Adrenal gland (tissue), 12 donors: ENCODE measurements around the gene XPOT. TPM values are rescaled to one million over a fixed set of nuclear protein-coding genes. Genes with fewer than 3 reads are reported as not detected.

Experiments
- DNase-seq, 7 donors: peaks; one replicate each; pipeline ENCODE4 v3.0.0-alpha.2; 2019 to 2020
- H3K27ac ChIP-seq, 5 donors: fragments of 200-600 bp; sonication (generic) in 4 of 5; 1 replicate in 3 of 5; 2 replicates in 2 of 5; pipeline versions ENCODE4 v1.5.1 to v1.8.0; 2016 to 2020; ENCODE audit warnings: mild to moderate bottlenecking in 1 of 5
- H3K27me3 ChIP-seq: fragments of 200-600 bp; 2 replicates; pipeline ENCODE4 v1.8.0; 2021
- H3K36me3 ChIP-seq, 2 donors: fragments of 200-600 bp; replicated peaks in 1 of 2; 1 replicate in 1 of 2; 2 replicates in 1 of 2; pipeline versions ENCODE4 v1.5.1 to v1.8.0; 2018 to 2022
- H3K4me1 ChIP-seq, 2 donors: fragments of 200-600 bp; replicated peaks in 1 of 2; 1 replicate in 1 of 2; 2 replicates in 1 of 2; pipeline versions ENCODE4 v1.5.1 to v1.8.0; 2018 to 2021
- H3K4me3 ChIP-seq, 4 donors: fragments of 200-600 bp; sonication (generic) in 3 of 4; one replicate each; pipeline ENCODE4 v1.5.1; 2016 to 2018
- H3K9me3 ChIP-seq, 3 donors: fragments of 200-600 bp; sonication (generic) in 1 of 3; replicated peaks in 1 of 3; 1 replicate in 2 of 3; 2 replicates in 1 of 3; pipeline versions ENCODE4 v1.5.1 to v1.8.0; 2016 to 2021
- CTCF ChIP-seq, 6 experiments: fragments of 450-650 bp in 4 of 6; fragments of 200-600 bp in 2 of 6; sonication (generic) in 1 of 6; IDR thresholded peaks; 1 replicate in 5 of 6; 2 replicates in 1 of 6; pipeline versions ENCODE4 v1.5.1 to v1.8.0; 2016 to 2021; ENCODE audit warnings: antibody characterized with exemption in 6 of 6, mild to moderate bottlenecking in 2 of 6, moderate library complexity in 1 of 6
- POLR2A ChIP-seq, 2 donors: fragments of 450-650 bp; IDR thresholded peaks; one replicate each; pipeline ENCODE4 v1.6.1; 2017; ENCODE audit warnings: antibody characterized with exemption in 2 of 2, mild to moderate bottlenecking in 2 of 2, moderate library complexity in 1 of 2
- WGBS, 4 donors: extraction: QIAGEN DNeasy Blood & Tissue Kit in 2 of 4; methylation state at CpG; one replicate each; pipeline versions ENCODE4 v1.1.5 to v1.1.7; 2013 to 2017; 5-methylcytosine and 5-hydroxymethylcytosine counted together
- intact Hi-C, 2 donors: fragments of 100-400 bp; cut with DNase I; formaldehyde crosslinking; loops; one replicate each; pipeline versions ENCODE4 v1.14.1 to v1.15.0; 2022 to 2023
- polyA plus RNA-seq, 3 donors: library from polyadenylated mRNA; stranded (reverse); fragments of 200-250 nt in 2 of 3; fragments of 350-450 nt in 1 of 3; fragmentation: Illumina TruSeq in 1 of 3; extraction: RNeasy Lipid Tissue Mini Kit (QIAGEN cat#74804) in 1 of 3; gene quantifications; one replicate each; pipeline ENCODE4 v1.2.3, GENCODE V29; 2013 to 2014
- total RNA-seq, 9 donors: library from RNA; depleted of rRNA in 4 of 9; stranded (reverse); fragments of >200 nt in 4 of 9; fragments of 120-200 nt in 1 of 9; fragmentation: NEBNext Ultra II Directional in 1 of 9; extraction: Animal tissue kit (Norgen Biotek cat#: 25700) in 1 of 9; gene quantifications; one replicate each; pipeline versions ENCODE4 v1.1.0 to v1.2.4, GENCODE V29; 2013 to 2023
- donor health status: healthy with polysubstance abuse.
- donor health status: Bipolar disorder and iron deficiency.
- donor health status: DM: yes; HTN: yes; CAD: no.
- donor health status: DM: no; HTN: no; CAD: no.
- donor health status: DM: no; HTN: no; CAD: no.
- donor health status: DM: yes; HTN: yes; CAD: no.

Gene XPOT
- total and polyA plus RNA-seq, 12 donors = 12.4 to 59.6 (median 45.2) TPM

- Histone ChIP-seq H3K27me3 (no peaks in the 10 kb centered on the region), H3K4me1 (no peaks in the 10 kb centered on the region), H3K9me3 (no peaks in the 10 kb centered on the region), H3K36me3 (no peaks in the 10 kb centered on the region), H3K27ac (no peak overlapping the region), H3K4me3 (no peak overlapping the region)
- intact Hi-C loops = no loop called here
- DNase-seq = no peak
- WGBS, 4 donors = 71 to 88% (median 79%) methylated on average over 4 of the region's 4 CpGs
- TF ChIP-seq POLR2A (IDR thresholded peaks at IDR 0.05) (no peak), CTCF (IDR thresholded peaks at IDR 0.05) (no peak)
Observed at GRCh38 chr12:64362721-64363305, 41.4 kb upstream of the XPOT start.

DNA sequence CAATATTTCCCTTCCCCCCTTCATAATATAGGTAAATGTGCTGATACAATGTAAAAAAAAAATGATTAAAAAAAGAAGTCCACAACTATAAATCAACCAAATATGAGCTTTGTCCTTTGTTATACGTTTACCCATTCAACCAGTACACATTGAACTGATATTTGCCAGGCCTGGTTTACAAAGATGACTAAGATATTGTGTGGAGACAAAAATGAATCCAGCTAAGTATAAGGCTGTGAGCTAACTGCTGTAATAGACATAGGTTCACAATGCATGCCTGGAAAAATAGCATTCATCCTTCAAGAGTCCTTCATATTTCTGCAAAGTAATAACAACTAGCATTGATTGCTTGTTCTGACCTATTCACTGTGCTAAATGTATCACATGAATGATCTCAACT lies 20.5 kb upstream of the XPOT start:
- intact Hi-C loops = no loop called here
- H3K36me3 ChIP-seq = no peaks in the 10 kb centered on the region
- H3K9me3 ChIP-seq = peaks cover 0 to 4% (median 0%) of the 10 kb centered on the region in 3 donors
- no peaks in the 10 kb centered on the region for H3K4me1 ChIP-seq
- H3K27ac ChIP-seq = no peak overlapping the region
- no peaks in the 10 kb centered on the region for H3K27me3 ChIP-seq
- no peak overlapping the region for H3K4me3 ChIP-seq
- DNase-seq = no peak
- no peak for TF ChIP-seq CTCF (IDR thresholded peaks at IDR 0.05)
- TF ChIP-seq POLR2A (IDR thresholded peaks at IDR 0.05) = no peak
- 67 to 82% (median 71%) methylated on average over 1 of the region's 1 CpG for WGBS, 4 donors

- no peaks in the 10 kb centered on the region for H3K4me1 ChIP-seq
- no peak for DNase-seq
- H3K4me3 ChIP-seq = no peak overlapping the region
- intact Hi-C loops = no loop called here
- H3K27me3 ChIP-seq = no peaks in the 10 kb centered on the region
- H3K36me3 ChIP-seq = no peaks in the 10 kb centered on the region
- 87 to 95% (median 90%) methylated on average over 3 of the region's 3 CpGs for WGBS, 4 donors
- H3K9me3 ChIP-seq = peaks cover 0 to 4% (median 0%) of the 10 kb centered on the region in 3 donors
- H3K27ac ChIP-seq = no peak overlapping the region
- no peak for TF ChIP-seq POLR2A (IDR thresholded peaks at IDR 0.05)
Observed at GRCh38 chr12:64385019-64385418, 19.2 kb upstream of the XPOT start.

DNA sequence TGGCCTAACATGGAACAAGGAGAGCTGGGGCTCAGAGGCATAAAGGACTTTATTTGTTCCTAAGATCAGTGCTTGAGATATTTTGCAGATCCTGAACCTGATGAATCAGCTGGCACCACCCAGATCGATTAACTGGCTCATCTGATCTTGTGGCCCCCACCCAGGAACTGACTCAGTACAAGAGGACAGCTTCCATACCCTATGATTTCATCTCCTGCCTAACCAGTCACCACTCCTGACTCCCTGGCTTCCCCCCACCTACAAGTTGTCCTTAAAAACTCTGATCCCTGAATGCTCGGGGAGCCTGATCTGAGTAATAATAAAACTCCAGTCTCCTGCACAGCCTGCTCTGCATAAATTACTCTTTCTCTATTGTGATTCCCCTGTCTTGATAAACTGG lies 18.7 kb upstream of the XPOT start:
- DNase-seq = no peak
- no peaks in the 10 kb centered on the region for H3K27me3 ChIP-seq
- H3K9me3 ChIP-seq = peaks cover 0 to under 1% (median 0%) of the 10 kb centered on the region in 3 donors
- no peak for TF ChIP-seq POLR2A (IDR thresholded peaks at IDR 0.05)
- TF ChIP-seq CTCF (IDR thresholded peaks at IDR 0.05) = no peak
- no peaks in the 10 kb centered on the region for H3K36me3 ChIP-seq
- H3K4me3 ChIP-seq = no peak overlapping the region
- peaks cover 0 to 4% of the 10 kb centered on the region in 2 donors for H3K4me1 ChIP-seq
- 36 to 55% (median 50%) methylated on average over 2 of the region's 2 CpGs for WGBS, 4 donors
- H3K27ac ChIP-seq = no peak overlapping the region
- intact Hi-C loops = no loop called here

GRCh38 chr12:64387197-64387816 lies 16.9 kb upstream of the XPOT start:
- Histone ChIP-seq H3K4me1 (peaks cover 0 to 8% of the 10 kb centered on the region in 2 donors), H3K4me3 (no peak overlapping the region), H3K36me3 (no peaks in the 10 kb centered on the region), H3K27me3 (peaks cover 7% of the 10 kb centered on the region), H3K9me3 (no peaks in the 10 kb centered on the region), H3K27ac (no peak overlapping the region)
- TF ChIP-seq CTCF (IDR thresholded peaks at IDR 0.05) (no peak), POLR2A (IDR thresholded peaks at IDR 0.05) (no peak)
- intact Hi-C loops = no loop called here
- DNase-seq = no peak
- WGBS, 4 donors = 89 to 95% (median 93%) methylated on average over 6 of the region's 6 CpGs
